H1 (cell line): ENCODE results near the gene TCFL5. TPM values are rescaled to one million over a fixed set of nuclear protein-coding genes. Genes with fewer than 3 reads are reported as not detected.

ENCODE experiments used
- CTCF ChIA-PET: fragments of 300-600 bp; sonication (Branson Sonifier 250); formaldehyde crosslinking; loops from one replicate; lab custom pipeline; 2021; ENCODE audit not compliant: partially characterized antibody; lab: Charles Lee
- POLR2A ChIA-PET: fragments of 300-600 bp; sonication (Branson Sonifier 250); formaldehyde crosslinking; loops from one replicate; lab custom pipeline; 2021; ENCODE audit warnings: inconsistent platforms; ENCODE audit not compliant: partially characterized antibody; lab: Charles Lee
- DNase-seq, 2 experiments: peaks; one replicate each; pipeline versions ENCODE4 v3.0.0 to v3.0.0-alpha.2; 2010 to 2022; ENCODE audit warnings: low spot score in 2 of 2, low read depth in 1 of 2, mixed read lengths in 1 of 2
- FAIRE-seq: peaks from 2 replicates; lab custom pipeline; 2011; peaks lifted over from hg19 to GRCh38; lab: Jason Lieb, UNC
- H2AFZ ChIP-seq: 2 replicates; pipeline ENCODE4 v1.8.1; 2012; ENCODE audit warnings: low read length, inconsistent platforms
- H2AK5ac ChIP-seq: 2 replicates; pipeline ENCODE4 v1.6.1; 2013; ENCODE audit warnings: low read depth, low read length
- H2BK120ac ChIP-seq: replicated peaks from 2 replicates; pipeline ENCODE3; 2013; ENCODE audit warnings: low read depth, low read length, inconsistent platforms
- H2BK12ac ChIP-seq: 2 replicates; pipeline ENCODE4 v1.6.1; 2013; ENCODE audit warnings: low read depth, low read length
- H2BK15ac ChIP-seq: 2 replicates; pipeline ENCODE4 v1.6.1; 2013; ENCODE audit warnings: low read length
- H2BK20ac ChIP-seq: 2 replicates; pipeline ENCODE4 v1.6.1; 2013; ENCODE audit warnings: low read length
- H2BK5ac ChIP-seq: 2 replicates; pipeline ENCODE4 v1.6.1; 2013; ENCODE audit warnings: low read depth, low read length
- H3K14ac ChIP-seq: 2 replicates; pipeline ENCODE4 v1.6.1; 2013; ENCODE audit warnings: inconsistent platforms; ENCODE audit not compliant: insufficient read length
- H3K18ac ChIP-seq: 2 replicates; pipeline ENCODE4 v1.6.1; 2013; ENCODE audit warnings: low read length; ENCODE audit errors: extremely low read depth
- H3K23ac ChIP-seq: 2 replicates; pipeline ENCODE4 v1.6.1; 2013; ENCODE audit warnings: inconsistent platforms; ENCODE audit not compliant: insufficient read length
- H3K23me2 ChIP-seq: 2 replicates; pipeline ENCODE4 v1.6.1; 2013; ENCODE audit warnings: low read depth, low read length
- H3K27ac ChIP-seq: 2 replicates; pipeline ENCODE4 v1.6.1; 2011; ENCODE audit warnings: low read depth, low read length, inconsistent platforms
- H3K27me3 ChIP-seq, 4 experiments: replicated peaks in 1 of 4; 1 replicate in 1 of 4; 2 replicates in 3 of 4; pipeline versions ENCODE4 v1.6.1 to v1.8.1; 2011 to 2013; ENCODE audit warnings: low read length in 3 of 4, mild to moderate bottlenecking in 3 of 4, inconsistent platforms in 2 of 4, mixed read lengths in 2 of 4, moderate library complexity in 1 of 4; ENCODE audit not compliant: control insufficient read depth in 3 of 4, insufficient read depth in 3 of 4; ENCODE audit errors: extremely low read depth in 1 of 4
- H3K36me3 ChIP-seq, 4 experiments: 2 replicates each; pipeline versions ENCODE4 v1.6.1 to v1.8.1; 2011 to 2013; ENCODE audit warnings: mild to moderate bottlenecking in 4 of 4, low read length in 3 of 4, moderate library complexity in 2 of 4, control low read depth in 1 of 4, inconsistent platforms in 1 of 4; ENCODE audit not compliant: insufficient read depth in 4 of 4, control insufficient read depth in 2 of 4
- H3K4ac ChIP-seq: replicated peaks from 2 replicates; pipeline ENCODE3; 2013; ENCODE audit warnings: low read length, low read depth, mixed read lengths, inconsistent platforms; ENCODE audit not compliant: insufficient read length
- H3K4me1 ChIP-seq, 4 experiments: replicated peaks in 1 of 4; 1 replicate in 1 of 4; 2 replicates in 3 of 4; pipeline versions ENCODE4 v1.6.1 to v1.8.1; 2011 to 2013; ENCODE audit warnings: low read length in 3 of 4, inconsistent platforms in 2 of 4, mixed read lengths in 1 of 4; ENCODE audit not compliant: insufficient read depth in 4 of 4, control insufficient read depth in 3 of 4
- H3K4me2 ChIP-seq, 2 experiments: 2 replicates each; pipeline versions ENCODE4 v1.6.1 to v1.8.1; 2011 to 2013; ENCODE audit warnings: low read depth in 2 of 2, low read length in 2 of 2, control low read depth in 1 of 2, inconsistent platforms in 1 of 2, mild to moderate bottlenecking in 1 of 2; ENCODE audit not compliant: insufficient read depth in 1 of 2
- H3K4me3 ChIP-seq, 4 experiments: fragments of 200-600, 300-600 bp in 1 of 4; sonication (generic), shearing (Covaris generic), sonication (Bioruptor Twin) in 1 of 4; 2 replicates each; pipeline versions ENCODE4 v1.5.1 to v1.8.1; 2011 to 2016; ENCODE audit warnings: low read length in 4 of 4, low read depth in 3 of 4, control low read depth in 2 of 4, inconsistent platforms in 2 of 4, mild to moderate bottlenecking in 2 of 4, mixed read lengths in 1 of 4, moderate library complexity in 1 of 4; ENCODE audit not compliant: insufficient read depth in 2 of 4; ENCODE audit errors: extremely low read depth in 1 of 4
- H3K56ac ChIP-seq: replicated peaks from 2 replicates; pipeline ENCODE3; 2013; ENCODE audit warnings: low read depth, mild to moderate bottlenecking, mixed read lengths, low read length, inconsistent platforms; ENCODE audit not compliant: insufficient read length
- H3K79me1 ChIP-seq: 2 replicates; pipeline ENCODE4 v1.6.1; 2013; ENCODE audit warnings: low read depth, low read length, control low read depth
- H3K79me2 ChIP-seq, 2 experiments: 2 replicates each; pipeline versions ENCODE4 v1.6.1 to v1.8.1; 2012 to 2013; ENCODE audit warnings: low read length in 2 of 2, mild to moderate bottlenecking in 2 of 2, inconsistent platforms in 1 of 2; ENCODE audit not compliant: insufficient read depth in 2 of 2, control insufficient read depth in 1 of 2
- H3K9ac ChIP-seq, 4 experiments: replicated peaks in 1 of 4; 1 replicate in 1 of 4; 2 replicates in 3 of 4; pipeline versions ENCODE4 v1.6.1 to v1.8.1; 2011 to 2013; ENCODE audit warnings: low read depth in 3 of 4, low read length in 3 of 4, control low read depth in 2 of 4, mild to moderate bottlenecking in 2 of 4, moderate library complexity in 2 of 4, inconsistent platforms in 1 of 4; ENCODE audit errors: extremely low read depth in 1 of 4
- H3K9me3 ChIP-seq, 2 experiments: 2 replicates each; pipeline versions ENCODE4 v1.6.1 to v1.8.1; 2012 to 2013; ENCODE audit warnings: mild to moderate bottlenecking in 2 of 2, moderate library complexity in 2 of 2, control low read depth in 1 of 2, inconsistent platforms in 1 of 2, low read depth in 1 of 2, low read length in 1 of 2, mixed read lengths in 1 of 2; ENCODE audit not compliant: insufficient read depth in 2 of 2
- H4K20me1 ChIP-seq, 2 experiments: replicated peaks in 1 of 2; 2 replicates each; pipeline versions ENCODE3 to v1.8.1; 2011 to 2013; ENCODE audit warnings: inconsistent platforms in 2 of 2, low read length in 2 of 2, mild to moderate bottlenecking in 1 of 2; ENCODE audit not compliant: insufficient read depth in 2 of 2, control insufficient read depth in 1 of 2
- H4K5ac ChIP-seq: 2 replicates; pipeline ENCODE4 v1.6.1; 2013; ENCODE audit warnings: low read length, low read depth, mixed read lengths, inconsistent platforms; ENCODE audit not compliant: insufficient read length
- H4K8ac ChIP-seq: 2 replicates; pipeline ENCODE4 v1.8.0; 2013; ENCODE audit warnings: mild to moderate bottlenecking, moderate library complexity, low read length, inconsistent platforms; ENCODE audit not compliant: insufficient read depth; ENCODE audit errors: extremely low read depth
- H4K91ac ChIP-seq: replicated peaks from 2 replicates; pipeline ENCODE3; 2013; ENCODE audit warnings: low read length, mixed read lengths, inconsistent platforms; ENCODE audit not compliant: insufficient read length
- HDAC2 ChIP-seq, 2 experiments: fragments of 300-600 bp in 1 of 2; sonication (generic) in 1 of 2; IDR thresholded peaks; 2 replicates each; pipeline ENCODE4 v1.6.1; 2011 to 2012; ENCODE audit warnings: low read depth in 2 of 2, low read length in 2 of 2, mild to moderate bottlenecking in 2 of 2, moderate library complexity in 2 of 2, borderline replicate concordance in 1 of 2, inconsistent platforms in 1 of 2
- JUND ChIP-seq: IDR thresholded peaks from 2 replicates; pipeline ENCODE4 v1.6.1; 2011; ENCODE audit warnings: mild to moderate bottlenecking, improper control_type of control experiment, low read length
- KDM4A ChIP-seq: IDR thresholded peaks from one replicate; pipeline ENCODE4 v1.7.1; 2012; ENCODE audit warnings: low read depth, mild to moderate bottlenecking, moderate library complexity, low read length, inconsistent platforms; ENCODE audit not compliant: severe bottlenecking
- RNF2 ChIP-seq: fragments of 200-900, 300-1000 bp; sonication (generic); IDR thresholded peaks from 2 replicates; pipeline ENCODE4 v1.7.1; 2016; ENCODE audit warnings: borderline replicate concordance, low read depth, mild to moderate bottlenecking, antibody characterized with exemption, low read length; ENCODE audit not compliant: poor library complexity, severe bottlenecking; ENCODE audit errors: missing control alignments
- SP2 ChIP-seq: IDR thresholded peaks from 2 replicates; pipeline ENCODE4 v1.6.1; 2012; ENCODE audit warnings: mild to moderate bottlenecking, low read length, inconsistent platforms
- SP4 ChIP-seq: IDR thresholded peaks from 2 replicates; pipeline ENCODE4 v1.6.1; 2012; ENCODE audit warnings: low read length, inconsistent platforms
- ZNF274 ChIP-seq: IDR thresholded peaks from 2 replicates; pipeline ENCODE4 v1.7.0; 2012; ENCODE audit warnings: low read length, borderline replicate concordance; ENCODE audit errors: extremely low read depth
- WGBS, 2 experiments: shearing (Covaris generic) in 1 of 2; methylation state at CpG; one replicate each; pipeline versions ENCODE4 v1.1.6 to v1.1.7; 2013 to 2015; ENCODE audit warnings: low lambda C conversion rate in 2 of 2, mixed read lengths in 2 of 2, inconsistent platforms in 1 of 2, low coverage in 1 of 2, missing lambda C conversion rate in 1 of 2; ENCODE audit not compliant: insufficient replicate concordance in 2 of 2, insufficient coverage in 1 of 2, insufficient read length in 1 of 2; ENCODE audit errors: extremely low coverage in 1 of 2, missing lambda C conversion rate in 1 of 2; 5-methylcytosine and 5-hydroxymethylcytosine counted together
- polyA plus RNA-seq, 7 experiments: library from polyadenylated mRNA; depleted of rRNA in 3 of 7; stranded (reverse) in 5 of 7; unstranded in 2 of 7; fragments of >200 nt in 5 of 7; fragments of 200-250 nt in 2 of 7; gene quantifications; 1 replicate in 5 of 7; 2 replicates in 1 of 7; 4 replicates in 1 of 7; pipeline versions ENCODE4 v1.2.1 to v1.2.3, GENCODE V29; 2011 to 2013; ENCODE audit warnings: missing spikeins in 2 of 7, mixed read lengths in 2 of 7
- total RNA-seq: library from RNA; stranded (reverse); fragmentation: NEBNext Ultra II Directional; extraction: Animal tissue kit (Norgen Biotek cat#: 25700); gene quantifications from 2 replicates; pipeline ENCODE4 v1.2.1, GENCODE V29; 2021

Gene TCFL5
- total and polyA plus RNA-seq, 2 of the 8 experiments (the other 6 are each of a cell fraction or from before 2014, with no cell fraction given), result 6.2 to 15.0 TPM

GRCh38 chr20:62836967-62837490 is 24.6 kb downstream of the TCFL5 start:
- H3K9ac ChIP-seq, result no peak overlapping the region

More at GRCh38 chr20:62836967-62837490, 24.6 kb downstream of the TCFL5 start:
- Histone ChIP-seq H3K18ac (no peak overlapping the region), H4K20me1 (peaks cover 0 to 2% of the 10 kb centered on the region in 2 experiments), H3K14ac (no peak overlapping the region), H2AK5ac (no peak overlapping the region), H2BK15ac (no peak overlapping the region), H3K36me3 (peaks cover 0 to 21% (median 4%) of the 10 kb centered on the region in 4 experiments; a peak in 4 of 8 replicates), H3K79me1 (no peaks in the 10 kb centered on the region), H2BK20ac (no peak overlapping the region), H3K23ac (no peak overlapping the region), H2AFZ (no peak overlapping the region), H3K23me2 (no peaks in the 10 kb centered on the region), H3K9me3 (no peaks in the 10 kb centered on the region), H4K91ac (no peak overlapping the region), H3K4ac (no peak overlapping the region), H4K8ac (no peak overlapping the region), H3K79me2 (no peaks in the 10 kb centered on the region), H2BK12ac (no peak overlapping the region), H3K56ac (no peak overlapping the region), H2BK5ac (no peak overlapping the region), H3K4me1 (peaks cover 0 to 10% (median 0%) of the 10 kb centered on the region in 4 experiments; a peak in 2 of 7 replicates), H2BK120ac (no peak overlapping the region), H4K5ac (no peak overlapping the region), H3K4me2 (no peak overlapping the region), H3K27me3 (no peaks in the 10 kb centered on the region), H3K4me3 (no peak overlapping the region), H3K27ac (no peak overlapping the region)
- TF ChIP-seq SP4 (no peak), RNF2 (no peak), HDAC2 (IDR thresholded peaks at IDR 0.05; ENCODE audit: borderline replicate concordance in 1 of 2, low read depth in 2 of 2, low read length in 2 of 2) (no peak), JUND (no peak), ZNF274 (no peak), KDM4A (no peak), SP2 (no peak)
- ChIA-PET CTCF (interaction anchor here (1.8 to 2.1 kb wide), 2 partner anchors 10 to 45 kb away, joined by 4 to 9 read pairs; no protein-coding TSS in a partner anchor), POLR2A (interaction anchor here (1.3 to 2.6 kb wide), 4 partner anchors 8 to 21 kb away, joined by 3 to 11 read pairs (median 8); no protein-coding TSS in a partner anchor)
- DNase-seq, result no peak
- no peak for FAIRE-seq
- 87% methylated on average over 10 of the region's 19 CpGs; no CpG with 5 or more reads in 1 of the 2 experiments for WGBS, 2 experiments
